GM18909 (cell line): ENCODE measurements around the gene GRIK4.

Experiments used
- ATAC-seq: cut with Tn5 transposase; IDR thresholded peaks from one replicate; pipeline ENCODE4 v1.9.1; 2021; ENCODE audit warnings: mild to moderate bottlenecking; ENCODE audit not compliant: unreplicated experiment, poor library complexity

The GRIK4 gene

GRCh38 chr11:120717042-120717441 is 205.5 kb downstream of the GRIK4 start:
- ATAC-seq = no peak

GRCh38 chr11:120717623-120718022 is 206.1 kb downstream of the GRIK4 start:
- ATAC-seq = no peak

DNA sequence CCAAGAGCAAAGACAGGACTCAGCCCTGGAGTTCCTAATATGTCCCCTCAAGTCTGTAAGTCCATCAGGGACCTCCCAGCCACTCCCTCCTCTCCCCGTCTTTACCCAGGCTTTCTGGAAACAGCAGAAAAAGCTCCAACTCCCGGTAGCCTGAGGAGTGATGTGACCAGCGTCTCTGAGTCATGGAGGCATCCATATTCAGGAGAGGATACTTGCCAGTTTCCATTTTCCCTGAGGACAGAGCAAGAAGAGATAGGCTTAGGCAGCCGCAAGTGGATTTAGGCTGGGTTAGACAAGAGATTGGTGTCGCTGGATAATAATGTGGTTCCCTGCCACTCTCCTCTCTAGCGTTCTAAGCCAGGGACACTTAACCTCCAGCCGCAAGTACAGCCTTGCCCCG is 206.6 kb downstream of the GRIK4 start:
- no peak for ATAC-seq

DNA sequence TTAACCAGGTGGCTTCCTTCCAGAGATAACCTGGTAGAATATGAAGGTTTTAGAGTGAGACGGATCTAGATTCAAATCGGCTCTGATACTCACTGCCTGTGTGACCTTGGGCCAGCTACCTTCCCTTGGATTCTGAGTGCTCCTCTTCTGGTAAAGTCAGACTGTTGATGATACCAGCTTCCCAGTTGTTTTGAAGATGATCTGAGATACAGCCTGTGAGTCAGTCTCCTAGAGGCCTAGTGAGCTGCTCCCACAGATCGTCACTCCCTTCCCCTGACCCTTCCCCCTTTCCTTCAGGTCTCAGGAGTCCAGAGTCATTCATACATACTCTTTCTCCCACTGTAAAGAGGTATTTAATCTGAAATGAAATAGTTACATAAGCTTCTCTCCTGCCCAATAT is 207.8 kb downstream of the GRIK4 start:
- no peak for ATAC-seq

DNA sequence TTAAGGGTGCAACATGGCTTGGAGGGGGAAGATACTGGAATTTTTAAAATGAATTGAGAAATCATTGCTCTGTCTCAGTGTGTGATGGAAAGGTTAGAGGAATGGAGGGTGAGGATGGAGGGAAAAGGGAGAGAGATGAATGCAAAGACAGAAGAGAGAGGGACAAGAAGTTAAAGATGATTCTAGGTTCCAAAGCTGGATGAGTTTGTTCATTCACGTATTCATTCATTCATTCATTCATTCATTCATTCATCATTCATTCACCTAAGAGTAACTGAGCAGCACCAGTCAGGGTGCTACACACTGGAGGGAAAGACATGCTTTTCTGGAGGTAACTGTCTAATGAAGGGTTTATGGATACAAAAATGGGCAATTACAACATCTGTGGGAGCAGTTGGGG is 209.2 kb downstream of the GRIK4 start:
- no peak for ATAC-seq

- ATAC-seq = no peak
Observed at GRCh38 chr11:120722524-120722923, 211.0 kb downstream of the GRIK4 start.

DNA sequence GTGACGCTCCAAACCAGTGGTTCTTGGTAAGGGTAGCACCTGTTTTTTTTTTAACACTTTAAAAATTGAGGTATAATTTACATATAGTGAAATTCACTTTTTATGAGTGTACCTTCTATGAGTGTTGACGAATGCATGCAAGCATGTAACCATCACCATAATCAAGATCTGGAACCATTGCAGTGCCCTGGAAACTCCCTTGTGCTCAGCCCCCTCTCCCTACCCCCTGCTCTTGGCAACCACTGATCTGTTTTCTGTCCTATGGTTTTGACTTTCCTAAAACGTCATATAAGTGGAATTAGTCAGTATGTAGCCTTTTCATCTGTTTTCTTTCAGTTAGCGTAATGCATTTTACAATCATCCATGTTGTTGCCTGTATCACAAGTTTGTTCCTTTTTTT is 212.2 kb downstream of the GRIK4 start:
- no peak for ATAC-seq

- ATAC-seq = no peak
Observed at GRCh38 chr11:120727752-120728151, 216.2 kb downstream of the GRIK4 start.

DNA sequence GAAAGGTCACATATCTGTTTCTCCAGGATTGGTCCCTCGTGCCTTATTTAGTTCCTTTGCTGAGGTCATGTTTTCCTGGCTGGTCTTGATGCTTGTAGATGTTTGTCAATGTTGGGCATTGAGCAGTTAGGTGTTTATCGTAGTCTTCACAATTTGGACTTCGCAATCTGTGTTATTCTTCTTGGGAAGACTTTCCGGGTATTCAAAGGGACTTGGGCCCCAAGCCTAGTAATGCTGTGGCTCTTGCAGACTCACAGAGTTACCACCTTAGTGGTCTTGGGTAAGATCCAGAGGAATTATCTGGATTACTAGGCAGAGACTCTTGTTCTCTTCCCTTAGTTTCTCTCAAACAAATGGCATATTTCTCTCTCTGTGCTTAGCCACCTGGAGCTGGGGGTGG is 223.5 kb downstream of the GRIK4 start:
- ATAC-seq = no peak

- no peak for ATAC-seq
Observed at GRCh38 chr11:120738516-120739046, 227.0 kb downstream of the GRIK4 start.

GRCh38 chr11:120739780-120740179 is 228.2 kb downstream of the GRIK4 start:
- ATAC-seq = no peak

DNA sequence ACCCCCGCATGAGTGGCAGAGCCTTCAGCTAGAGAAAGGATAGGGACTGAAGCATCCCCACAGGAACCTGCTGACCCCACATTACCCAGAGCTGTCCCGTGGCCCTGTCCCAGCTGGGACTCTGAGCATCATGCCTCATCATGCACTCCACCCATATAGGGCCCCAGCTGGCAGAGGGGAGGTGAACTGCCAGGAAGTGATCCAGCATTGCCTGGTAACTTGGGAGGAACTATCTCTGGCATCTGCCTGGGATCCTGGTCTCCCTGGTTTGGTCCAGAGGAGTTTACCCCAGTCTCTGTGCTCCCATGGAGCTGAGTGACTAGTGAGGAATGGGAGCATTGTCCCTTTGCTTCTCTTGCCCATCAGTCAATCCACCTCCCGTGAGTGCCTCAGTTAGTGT is 228.8 kb downstream of the GRIK4 start:
- no peak for ATAC-seq

DNA sequence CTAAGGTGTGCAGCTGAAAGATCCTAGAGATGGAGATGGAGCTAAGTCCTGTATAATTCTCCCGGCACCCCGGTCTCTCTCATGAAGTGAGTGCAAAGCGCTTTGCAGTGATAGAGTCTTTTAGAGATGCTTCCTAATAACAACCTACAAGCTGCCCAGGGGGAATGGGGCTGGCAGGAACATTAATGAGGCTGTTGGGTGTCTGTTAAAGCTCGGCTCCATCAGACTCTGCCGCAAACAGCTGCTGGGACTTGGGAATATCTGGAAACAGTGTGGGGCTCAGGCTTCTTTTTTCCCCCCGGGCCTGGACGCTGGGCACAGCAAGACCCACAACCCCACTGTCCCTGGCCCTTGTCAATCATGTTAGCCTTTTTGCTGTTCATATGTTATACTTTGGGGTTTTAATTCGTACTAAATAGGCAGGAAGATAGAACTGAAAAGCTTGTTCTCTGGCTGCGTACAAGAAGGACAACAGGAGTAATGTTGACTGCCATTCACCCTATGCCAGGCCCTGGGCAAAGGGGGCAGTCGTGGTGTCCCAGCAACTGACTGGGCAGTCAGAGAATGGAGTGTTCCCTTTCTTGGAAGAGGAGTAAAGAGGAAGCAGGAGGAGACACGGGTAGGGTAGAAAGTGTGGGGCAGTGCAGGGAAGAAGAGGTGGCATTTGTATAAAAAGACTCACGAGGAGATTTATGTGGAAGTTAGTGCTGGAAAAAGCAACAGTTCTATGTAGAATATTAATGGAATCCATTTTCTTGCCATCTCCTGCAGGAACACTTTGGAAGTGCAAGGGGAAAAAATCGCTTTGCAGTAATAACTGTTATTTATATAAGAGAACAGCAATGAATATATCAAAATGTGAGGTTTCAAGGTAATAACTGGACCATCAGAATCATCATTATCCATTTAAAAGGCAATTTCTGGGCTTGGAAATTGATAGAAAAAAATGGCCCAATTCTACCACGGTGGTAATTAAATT is 232.8 kb downstream of the GRIK4 start:
- no peak for ATAC-seq

DNA sequence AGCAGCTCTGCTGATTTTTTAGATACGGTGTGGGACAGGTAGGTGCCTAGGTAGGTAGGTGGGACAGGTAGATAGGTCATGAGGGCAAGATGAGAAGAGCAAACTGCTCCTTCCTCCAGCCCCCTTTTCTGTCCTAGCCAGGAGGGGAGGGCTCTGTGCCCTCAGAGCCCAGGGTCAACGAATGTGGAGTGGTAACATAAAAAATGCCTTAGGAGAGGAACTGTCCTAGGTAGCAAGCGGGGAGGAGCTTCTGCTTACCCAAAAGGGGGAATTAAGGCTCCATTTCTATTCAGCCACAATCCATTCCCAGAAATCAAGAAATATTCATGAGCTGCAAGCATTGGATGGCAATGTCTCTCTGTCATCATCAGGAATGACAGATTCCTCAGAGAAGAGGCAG is 234.8 kb downstream of the GRIK4 start:
- ATAC-seq = no peak

DNA sequence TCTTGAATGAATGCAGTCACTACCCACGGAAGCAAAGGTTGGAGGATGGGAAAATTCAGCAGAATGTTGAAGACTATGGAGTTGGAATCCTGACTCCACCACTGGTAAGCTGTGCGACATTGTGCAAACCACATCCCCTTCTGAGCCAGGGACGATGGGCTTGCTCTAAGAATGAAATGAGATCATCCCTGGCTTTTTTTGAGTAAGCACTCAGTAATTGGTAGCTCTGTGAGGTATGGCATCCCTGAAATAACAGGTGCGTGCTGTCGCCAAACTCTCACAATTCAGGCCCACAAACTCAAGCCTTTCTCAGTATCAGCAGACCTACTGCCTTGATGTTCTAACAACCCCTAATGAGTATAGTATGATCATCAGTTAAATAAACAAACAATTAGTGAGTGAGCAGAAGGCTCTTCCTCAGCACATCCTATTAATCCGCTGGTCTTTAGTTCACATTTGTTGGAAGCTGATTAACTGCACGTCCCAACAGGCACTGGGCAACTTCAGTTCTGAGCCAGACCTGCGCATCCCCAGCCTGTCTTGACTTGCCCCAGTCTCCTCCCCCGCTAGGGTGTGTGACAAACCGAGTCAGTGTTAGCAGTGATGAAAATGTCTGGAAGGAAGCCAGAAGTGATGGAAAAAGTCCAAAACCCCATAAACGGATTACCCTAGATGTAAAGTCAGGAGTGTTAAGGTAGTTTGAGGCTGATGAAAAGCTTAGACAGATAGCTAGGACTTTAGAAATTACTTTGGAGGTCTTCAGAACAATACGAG is 235.5 kb downstream of the GRIK4 start:
- no peak for ATAC-seq

DNA sequence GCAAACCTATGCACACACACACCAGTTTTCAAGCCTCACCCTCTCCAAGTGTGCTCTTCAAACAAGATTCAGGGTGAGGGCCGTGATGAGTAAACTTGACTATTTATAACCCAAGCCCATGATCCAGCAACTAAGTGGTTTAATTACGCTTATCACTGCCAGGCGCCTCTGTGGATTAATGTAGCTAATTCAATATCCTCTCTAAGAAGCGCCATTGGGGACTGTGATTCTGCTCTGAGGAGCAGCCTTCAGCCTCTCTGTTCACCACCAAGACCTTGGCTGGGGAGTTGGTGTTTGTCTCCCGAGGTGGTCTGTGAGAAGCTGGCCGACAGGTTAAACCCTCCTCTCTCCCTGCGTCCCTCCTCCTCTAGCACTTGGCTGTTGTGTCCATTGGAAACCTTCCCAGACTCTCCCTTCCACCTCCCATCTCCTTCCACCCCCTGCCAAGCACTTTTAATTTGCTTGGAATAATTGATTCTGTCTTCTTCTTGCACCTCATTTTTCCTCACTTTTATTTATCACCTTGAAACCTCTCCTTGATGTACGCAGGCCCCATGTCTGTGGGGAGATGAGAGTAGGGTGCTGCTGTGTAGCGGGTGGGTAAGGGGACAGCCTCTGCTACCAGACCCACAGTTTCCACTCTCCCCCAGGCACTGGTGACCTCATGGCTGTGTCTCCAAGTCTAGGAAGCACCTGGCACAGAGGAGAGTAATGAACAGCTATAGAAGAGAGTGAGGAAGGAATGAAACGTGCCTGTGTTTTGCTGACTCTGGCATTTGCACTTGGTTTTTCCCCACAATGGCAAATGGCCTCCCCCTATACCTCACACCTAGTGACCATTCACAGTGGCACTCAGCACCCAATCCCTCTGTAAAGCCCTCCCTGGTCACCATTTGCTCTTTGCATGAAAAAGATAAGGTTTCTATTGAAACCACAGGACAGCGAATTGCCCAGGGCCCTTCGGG is 236.6 kb downstream of the GRIK4 start:
- ATAC-seq = no peak

DNA sequence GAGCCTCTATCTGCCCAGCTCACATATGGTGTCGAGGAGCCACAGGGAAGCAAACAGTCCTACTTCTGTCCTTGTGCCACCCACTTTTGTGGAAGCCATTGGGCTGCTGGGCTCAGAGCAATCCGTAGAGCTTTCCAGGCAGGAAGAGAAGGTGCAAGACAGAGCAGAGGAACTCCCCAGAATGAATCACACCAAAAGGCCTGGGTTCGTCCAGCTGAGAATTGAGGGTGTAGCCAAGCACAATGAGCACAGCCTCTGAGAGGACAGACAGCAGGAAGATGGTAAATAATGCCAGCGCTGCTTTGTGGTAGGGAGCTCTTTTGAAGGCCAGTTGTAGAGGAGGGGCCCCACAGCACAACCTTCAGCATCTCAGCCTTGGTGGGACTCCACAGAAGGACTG is 237.8 kb downstream of the GRIK4 start:
- ATAC-seq = no peak

DNA sequence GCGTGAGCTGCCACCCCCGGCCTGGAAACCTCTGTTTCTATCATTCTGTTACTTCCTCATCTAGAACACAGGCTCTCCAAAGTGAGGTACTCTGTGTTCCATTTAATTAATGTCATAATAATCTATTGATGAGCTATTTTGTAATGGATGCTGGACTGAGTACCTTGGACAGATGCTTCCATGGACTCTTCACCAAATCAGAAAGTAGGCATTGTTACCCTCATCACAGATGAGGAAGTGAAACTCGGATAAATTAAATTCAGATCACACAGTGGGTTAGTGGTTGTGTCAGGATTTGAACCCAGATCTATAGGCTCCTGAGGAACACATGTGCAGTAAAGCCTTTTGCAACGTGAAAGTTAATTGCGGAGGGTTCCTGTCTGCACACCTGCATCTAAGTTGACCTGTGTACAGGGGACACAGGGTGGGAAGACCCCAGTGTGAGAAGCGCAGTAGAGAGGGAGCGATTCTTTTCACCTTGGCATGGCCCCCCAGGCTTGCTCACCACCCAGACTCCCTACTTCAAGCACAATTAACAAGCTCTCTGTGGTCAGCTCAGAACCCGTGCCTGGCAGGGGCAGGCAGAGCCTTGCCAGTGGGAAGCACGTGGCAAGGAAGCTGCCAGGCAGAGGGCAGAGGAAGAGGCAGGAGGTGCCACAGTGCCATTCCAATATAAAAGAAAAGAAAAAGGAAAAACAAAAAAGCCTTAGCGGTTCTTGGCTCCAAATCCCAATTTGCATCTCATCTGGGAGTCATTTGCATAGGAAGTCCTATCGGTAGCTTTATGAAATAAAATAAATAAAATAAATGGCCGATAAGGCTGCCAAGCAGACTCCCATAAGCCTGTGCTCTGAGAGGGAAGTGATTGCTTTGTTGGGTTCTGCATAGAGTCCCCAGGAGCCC is 239.3 kb downstream of the GRIK4 start:
- no peak for ATAC-seq

DNA sequence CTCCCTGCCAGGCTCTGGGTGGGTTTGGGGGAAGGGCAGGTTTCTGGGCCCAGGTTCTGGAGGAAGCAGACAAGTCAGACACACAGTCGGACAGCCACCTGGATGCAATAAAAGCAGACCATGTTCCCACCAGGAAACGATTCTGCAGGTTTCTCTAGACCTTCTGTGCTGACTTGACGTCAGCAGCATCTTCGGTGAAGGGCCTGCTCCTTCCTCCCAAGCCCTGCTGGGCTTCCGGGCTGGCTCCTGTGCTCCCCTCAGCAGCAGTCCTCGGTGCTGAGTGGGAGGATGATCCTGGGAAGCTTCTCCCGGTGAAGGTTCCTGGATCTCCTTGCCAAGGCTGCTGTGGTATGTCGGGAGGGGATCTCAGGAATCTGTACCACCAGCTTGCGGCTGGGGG is 240.0 kb downstream of the GRIK4 start:
- no peak for ATAC-seq
